Brain microvascular endothelial cell (primary cell): ENCODE measurements around the gene CNN1.
A peak's percentile ranks its signal among the peaks of the same experiment; 100 is the strongest.

Experiments
- DNase-seq: peaks from one replicate; pipeline ENCODE4 v3.0.0-alpha.2; 2020
- H3K27ac ChIP-seq: fragments of 250-450 bp; sonication (Bioruptor Pico); 2 replicates; pipeline ENCODE4 v1.5.1; 2020; ENCODE audit warnings: mild to moderate bottlenecking, moderate library complexity
- H3K27me3 ChIP-seq: fragments of 250-450 bp; sonication (Bioruptor Pico); replicated peaks from 2 replicates; pipeline ENCODE4 v1.5.1; 2020; ENCODE audit warnings: mild to moderate bottlenecking
- H3K36me3 ChIP-seq: fragments of 250-450 bp; sonication (Bioruptor Pico); replicated peaks from 2 replicates; pipeline ENCODE4 v1.5.1; 2020; ENCODE audit warnings: mild to moderate bottlenecking
- H3K4me3 ChIP-seq: 2 replicates; pipeline ENCODE4 v1.5.1; 2011; ENCODE audit warnings: low read depth, mild to moderate bottlenecking, control low read depth, low read length, moderate library complexity
- in situ Hi-C: cut with HindIII; loops from 2 replicates; pipeline ENCODE4 v1.10.0; 2017; ENCODE audit warnings: low sequenced_read_pairs, low pct_ligation_motif_present
- TF ChIP-seq, protein P1 (sequence below): IDR thresholded peaks from 2 replicates; pipeline ENCODE4 v1.5.1; 2011; ENCODE audit warnings: low read depth, mild to moderate bottlenecking, moderate library complexity, low read length, control low read depth, inconsistent platforms; ENCODE audit errors: missing control alignments

CNN1 gene

GRCh38 chr19:11534948-11535347 is 3.7 kb upstream of the CNN1 start:
- Histone ChIP-seq H3K36me3 (no peaks in the 10 kb centered on the region), H3K27me3 (no peaks in the 10 kb centered on the region), H3K27ac (no peak overlapping the region), H3K4me3 (no peak overlapping the region)
- in situ Hi-C loops: no loop called here
- TF ChIP-seq, protein P1, sequence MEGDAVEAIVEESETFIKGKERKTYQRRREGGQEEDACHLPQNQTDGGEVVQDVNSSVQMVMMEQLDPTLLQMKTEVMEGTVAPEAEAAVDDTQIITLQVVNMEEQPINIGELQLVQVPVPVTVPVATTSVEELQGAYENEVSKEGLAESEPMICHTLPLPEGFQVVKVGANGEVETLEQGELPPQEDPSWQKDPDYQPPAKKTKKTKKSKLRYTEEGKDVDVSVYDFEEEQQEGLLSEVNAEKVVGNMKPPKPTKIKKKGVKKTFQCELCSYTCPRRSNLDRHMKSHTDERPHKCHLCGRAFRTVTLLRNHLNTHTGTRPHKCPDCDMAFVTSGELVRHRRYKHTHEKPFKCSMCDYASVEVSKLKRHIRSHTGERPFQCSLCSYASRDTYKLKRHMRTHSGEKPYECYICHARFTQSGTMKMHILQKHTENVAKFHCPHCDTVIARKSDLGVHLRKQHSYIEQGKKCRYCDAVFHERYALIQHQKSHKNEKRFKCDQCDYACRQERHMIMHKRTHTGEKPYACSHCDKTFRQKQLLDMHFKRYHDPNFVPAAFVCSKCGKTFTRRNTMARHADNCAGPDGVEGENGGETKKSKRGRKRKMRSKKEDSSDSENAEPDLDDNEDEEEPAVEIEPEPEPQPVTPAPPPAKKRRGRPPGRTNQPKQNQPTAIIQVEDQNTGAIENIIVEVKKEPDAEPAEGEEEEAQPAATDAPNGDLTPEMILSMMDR: no peak
- no peak for DNase-seq

- Histone ChIP-seq H3K27ac (peak overlapping the region; percentile 80), H3K36me3 (no peaks in the 10 kb centered on the region), H3K4me3 (peak overlapping the region; percentile 37), H3K27me3 (no peaks in the 10 kb centered on the region)
- in situ Hi-C loops: no loop called here
- TF ChIP-seq, protein P1: peak; percentile 74
- DNase-seq: peak; percentile 89
These were observed 2.7 kb upstream of the CNN1 start for GRCh38 chr19:11535792-11536595.

GRCh38 chr19:11539495-11540365 is 1.1 kb downstream of the CNN1 start:
- Histone ChIP-seq H3K27ac (no peak overlapping the region), H3K36me3 (no peaks in the 10 kb centered on the region), H3K4me3 (peak overlapping the region; percentile 36), H3K27me3 (no peaks in the 10 kb centered on the region)
- DNase-seq: peak; percentile 28
- in situ Hi-C loops: no loop called here
- TF ChIP-seq, protein P1: no peak

GRCh38 chr19:11540645-11541044 is 2.0 kb downstream of the CNN1 start:
- no peak overlapping the region for H3K4me3 ChIP-seq
- in situ Hi-C loops: no loop called here
- DNase-seq: no peak
- no peaks in the 10 kb centered on the region for H3K36me3 ChIP-seq
- TF ChIP-seq, protein P1: no peak
- H3K27ac ChIP-seq: no peak overlapping the region
- no peaks in the 10 kb centered on the region for H3K27me3 ChIP-seq

- in situ Hi-C loops: no loop called here
- H3K27me3 ChIP-seq: no peaks in the 10 kb centered on the region
- no peak overlapping the region for H3K27ac ChIP-seq
- DNase-seq: no peak
- H3K36me3 ChIP-seq: no peaks in the 10 kb centered on the region
- no peak overlapping the region for H3K4me3 ChIP-seq
- TF ChIP-seq, protein P1: no peak
These were observed 2.6 kb downstream of the CNN1 start for GRCh38 chr19:11541238-11541637.
